K562 (cell line): ENCODE data around the gene STUB1. TPM values are rescaled to one million over a fixed set of nuclear protein-coding genes. Genes with fewer than 3 reads are reported as not detected.

Source experiments
- ETV1 ChIP-seq: fragments of 450-650 bp; conservative IDR thresholded peaks from 2 replicates; pipeline ENCODE4 v1.6.1; 2016; ENCODE audit warnings: missing genetic modification characterization, control low read depth, low read depth, missing compliant biosample characterization
- EZH2 ChIP-seq: IDR thresholded peaks from 2 replicates; pipeline ENCODE4 v1.6.1; 2012; ENCODE audit warnings: low read depth, mild to moderate bottlenecking, inconsistent platforms, low read length, borderline replicate concordance
- HNRNPLL ChIP-seq: fragments of 200-400 bp; formaldehyde crosslinking; IDR thresholded peaks from 2 replicates; pipeline ENCODE4 v1.6.1; 2017; ENCODE audit warnings: low read length, low read depth, mild to moderate bottlenecking; ENCODE audit not compliant: poor library complexity, severe bottlenecking
- IFI16 ChIP-seq: fragments of 250-450 bp; sonication (Bioruptor Pico); IDR thresholded peaks from 2 replicates; pipeline ENCODE4 v2.1.2; 2022; ENCODE audit warnings: mild to moderate bottlenecking, inconsistent platforms
- ILK ChIP-seq: fragments of 450-650 bp; IDR thresholded peaks from 2 replicates; pipeline ENCODE4 v1.6.1; 2016; ENCODE audit warnings: missing genetic modification characterization, low read depth, mild to moderate bottlenecking, missing compliant biosample characterization, moderate library complexity, borderline replicate concordance
- JUNB ChIP-seq: fragments of 450-650 bp; formaldehyde crosslinking; conservative IDR thresholded peaks from 2 replicates; pipeline ENCODE4 v1.4.0; 2020; ENCODE audit warnings: mild to moderate bottlenecking
- LARP7 ChIP-seq: fragments of 450-650 bp; IDR thresholded peaks from 2 replicates; pipeline ENCODE4 v1.6.1; 2016
- PHF8 ChIP-seq: fragments of 200-600 bp; sonication (generic); IDR thresholded peaks from 2 replicates; pipeline ENCODE4 v1.6.1; 2012; ENCODE audit warnings: mixed run types, mild to moderate bottlenecking, inconsistent platforms, low read length, moderate library complexity, borderline replicate concordance
- SMAD1 ChIP-seq: fragments of 150-350 bp; IDR thresholded peaks from 2 replicates; pipeline ENCODE4 v1.6.1; 2014; ENCODE audit warnings: low read length, low read depth; ENCODE audit not compliant: partially characterized antibody
- TBL1XR1 ChIP-seq, 2 experiments: IDR thresholded peaks; 2 replicates each; pipeline ENCODE4 v1.6.1; 2012; ENCODE audit warnings: improper control_type of control experiment in 2 of 2, low read length in 2 of 2, mild to moderate bottlenecking in 1 of 2
- ZFX ChIP-seq: sonication (generic); formaldehyde crosslinking; IDR thresholded peaks from 2 replicates; pipeline ENCODE4 v1.8.0; 2022; ENCODE audit warnings: mild to moderate bottlenecking, missing genetic modification reagents, moderate library complexity
- ZKSCAN1 ChIP-seq: fragments of 150-350 bp; IDR thresholded peaks from 2 replicates; pipeline ENCODE4 v1.6.1; 2016; ENCODE audit warnings: low read depth, low read length
- ZNF121 ChIP-seq: sonication (generic); formaldehyde crosslinking; conservative IDR thresholded peaks from 2 replicates; pipeline ENCODE4 v1.8.0; 2022; ENCODE audit warnings: missing genetic modification reagents
- polyA plus RNA-seq, 8 experiments: library from polyadenylated mRNA; depleted of rRNA in 4 of 8; stranded (reverse) in 5 of 8; unstranded in 3 of 8; fragments of >200 nt; fragmentation: Nextera tagmentation in 2 of 8; fragmentation: Illumina TruSeq in 1 of 8; extraction: Ambion mirVana in 2 of 8; extraction: Trizol in 1 of 8; gene quantifications; 2 replicates each; pipeline versions ENCODE4 v1.2.1 to v1.2.3, GENCODE V29; 2011 to 2014; ENCODE audit warnings: inconsistent platforms in 1 of 8, missing spikeins in 1 of 8
- total RNA-seq, 7 experiments: library from RNA; depleted of rRNA in 6 of 7; stranded (reverse); fragments of >200 nt in 6 of 7; fragmentation: Illumina TruSeq in 2 of 7; extraction: Trizol in 2 of 7; gene quantifications; 2 replicates each; pipeline versions ENCODE4 v1.2.1 to v1.2.3, GENCODE V29; 2011 to 2021; ENCODE audit warnings: low replicate concordance in 1 of 7
- TF ChIP-seq, protein P1 (sequence below): fragments of 250-450 bp; sonication (Bioruptor Pico); IDR thresholded peaks from 2 replicates; pipeline ENCODE4 v1.4.0; 2020; ENCODE audit warnings: mild to moderate bottlenecking, moderate library complexity, borderline replicate concordance
- TF ChIP-seq, protein P2 (sequence below): fragments of 450-650 bp; IDR thresholded peaks from 2 replicates; pipeline ENCODE4 v1.6.1; 2018; ENCODE audit warnings: mild to moderate bottlenecking, low read depth; ENCODE audit not compliant: partially characterized antibody
- TF ChIP-seq, protein P3 (sequence below): IDR thresholded peaks from 2 replicates; pipeline ENCODE4 v1.6.1; 2016; ENCODE audit warnings: missing genetic modification characterization, missing compliant biosample characterization
- TF ChIP-seq, protein P4 (sequence below): fragments of 250-450 bp; sonication (Bioruptor Pico); IDR thresholded peaks from 2 replicates; pipeline ENCODE4 v1.5.0; 2020; ENCODE audit warnings: mild to moderate bottlenecking, borderline replicate concordance

STUB1 gene
- total and polyA plus RNA-seq, 9 of the 15 experiments (the other 6 are each of a cell fraction or from before 2014, with no cell fraction given), result 10.6 to 251 (median 152) TPM

DNA sequence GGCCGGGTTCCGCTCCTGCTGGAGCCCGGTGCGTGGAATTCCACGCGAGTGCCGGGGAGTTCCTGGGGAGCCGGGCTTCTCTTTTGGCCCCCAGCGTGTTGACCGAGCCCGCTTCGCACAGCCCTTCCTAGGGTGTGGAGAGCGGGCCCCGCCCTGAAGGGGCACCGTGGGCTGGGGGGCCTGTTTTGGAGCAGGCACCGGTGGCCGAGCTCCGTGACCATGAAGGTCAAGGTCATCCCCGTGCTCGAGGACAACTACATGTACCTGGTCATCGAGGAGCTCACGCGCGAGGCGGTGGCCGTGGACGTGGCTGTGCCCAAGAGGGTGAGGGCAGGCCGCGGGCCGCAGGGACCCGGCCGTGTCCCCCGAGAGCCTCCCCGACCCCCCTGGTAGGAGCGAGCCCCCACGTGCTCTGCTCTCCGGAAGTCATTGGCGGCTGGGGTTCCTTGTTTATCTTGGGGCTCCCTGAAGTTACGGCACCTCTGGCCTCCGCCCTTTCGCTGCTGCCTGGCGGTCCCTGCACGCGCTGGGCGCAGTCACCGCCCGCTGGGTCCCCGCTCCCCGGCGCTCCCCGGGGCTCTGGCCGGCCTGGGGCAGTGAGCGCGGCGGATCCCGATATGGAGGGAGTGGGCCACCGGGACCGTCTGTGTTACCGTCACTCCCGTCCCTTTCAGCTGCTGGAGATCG lies 47.2 kb downstream of the STUB1 start (continued):
- no peak for TF ChIP-seq LARP7
- peak; percentile 50; the same call in 1 of the 2 replicates for TF ChIP-seq PHF8
- no peak for TF ChIP-seq JUNB
- no peak for TF ChIP-seq IFI16 (CRISPR knock-in tag)
- TF ChIP-seq, protein P1, sequence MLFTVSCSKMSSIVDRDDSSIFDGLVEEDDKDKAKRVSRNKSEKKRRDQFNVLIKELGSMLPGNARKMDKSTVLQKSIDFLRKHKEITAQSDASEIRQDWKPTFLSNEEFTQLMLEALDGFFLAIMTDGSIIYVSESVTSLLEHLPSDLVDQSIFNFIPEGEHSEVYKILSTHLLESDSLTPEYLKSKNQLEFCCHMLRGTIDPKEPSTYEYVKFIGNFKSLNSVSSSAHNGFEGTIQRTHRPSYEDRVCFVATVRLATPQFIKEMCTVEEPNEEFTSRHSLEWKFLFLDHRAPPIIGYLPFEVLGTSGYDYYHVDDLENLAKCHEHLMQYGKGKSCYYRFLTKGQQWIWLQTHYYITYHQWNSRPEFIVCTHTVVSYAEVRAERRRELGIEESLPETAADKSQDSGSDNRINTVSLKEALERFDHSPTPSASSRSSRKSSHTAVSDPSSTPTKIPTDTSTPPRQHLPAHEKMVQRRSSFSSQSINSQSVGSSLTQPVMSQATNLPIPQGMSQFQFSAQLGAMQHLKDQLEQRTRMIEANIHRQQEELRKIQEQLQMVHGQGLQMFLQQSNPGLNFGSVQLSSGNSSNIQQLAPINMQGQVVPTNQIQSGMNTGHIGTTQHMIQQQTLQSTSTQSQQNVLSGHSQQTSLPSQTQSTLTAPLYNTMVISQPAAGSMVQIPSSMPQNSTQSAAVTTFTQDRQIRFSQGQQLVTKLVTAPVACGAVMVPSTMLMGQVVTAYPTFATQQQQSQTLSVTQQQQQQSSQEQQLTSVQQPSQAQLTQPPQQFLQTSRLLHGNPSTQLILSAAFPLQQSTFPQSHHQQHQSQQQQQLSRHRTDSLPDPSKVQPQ, result no peak
- no peak for TF ChIP-seq ZKSCAN1
- peak; percentile 40; the same call in 1 of the 2 replicates for TF ChIP-seq ETV1 (tag)
- TF ChIP-seq, protein P2, sequence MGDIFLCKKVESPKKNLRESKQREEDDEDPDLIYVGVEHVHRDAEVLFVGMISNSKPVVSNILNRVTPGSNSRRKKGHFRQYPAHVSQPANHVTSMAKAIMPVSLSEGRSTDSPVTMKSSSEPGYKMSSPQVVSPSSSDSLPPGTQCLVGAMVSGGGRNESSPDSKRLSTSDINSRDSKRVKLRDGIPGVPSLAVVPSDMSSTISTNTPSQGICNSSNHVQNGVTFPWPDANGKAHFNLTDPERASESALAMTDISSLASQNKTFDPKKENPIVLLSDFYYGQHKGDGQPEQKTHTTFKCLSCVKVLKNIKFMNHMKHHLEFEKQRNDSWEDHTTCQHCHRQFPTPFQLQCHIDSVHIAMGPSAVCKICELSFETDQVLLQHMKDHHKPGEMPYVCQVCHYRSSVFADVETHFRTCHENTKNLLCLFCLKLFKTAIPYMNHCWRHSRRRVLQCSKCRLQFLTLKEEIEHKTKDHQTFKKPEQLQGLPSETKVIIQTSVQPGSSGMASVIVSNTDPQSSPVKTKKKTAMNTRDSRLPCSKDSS, result no peak
- no peak for TF ChIP-seq TBL1XR1 (IDR thresholded peaks at IDR 0.05; ENCODE audit: low read length in 2 of 2)
- no peak for TF ChIP-seq ZNF121
- no peak for TF ChIP-seq EZH2
- TF ChIP-seq ZFX (CRISPR knock-in tag), result peak; percentile 50
- TF ChIP-seq SMAD1, result no peak
- TF ChIP-seq, protein P3, sequence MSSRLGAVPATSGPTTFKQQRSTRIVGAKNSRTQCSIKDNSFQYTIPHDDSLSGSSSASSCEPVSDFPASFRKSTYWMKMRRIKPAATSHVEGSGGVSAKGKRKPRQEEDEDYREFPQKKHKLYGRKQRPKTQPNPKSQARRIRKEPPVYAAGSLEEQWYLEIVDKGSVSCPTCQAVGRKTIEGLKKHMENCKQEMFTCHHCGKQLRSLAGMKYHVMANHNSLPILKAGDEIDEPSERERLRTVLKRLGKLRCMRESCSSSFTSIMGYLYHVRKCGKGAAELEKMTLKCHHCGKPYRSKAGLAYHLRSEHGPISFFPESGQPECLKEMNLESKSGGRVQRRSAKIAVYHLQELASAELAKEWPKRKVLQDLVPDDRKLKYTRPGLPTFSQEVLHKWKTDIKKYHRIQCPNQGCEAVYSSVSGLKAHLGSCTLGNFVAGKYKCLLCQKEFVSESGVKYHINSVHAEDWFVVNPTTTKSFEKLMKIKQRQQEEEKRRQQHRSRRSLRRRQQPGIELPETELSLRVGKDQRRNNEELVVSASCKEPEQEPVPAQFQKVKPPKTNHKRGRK (tag), result no peak
- TF ChIP-seq ILK (tag), result no peak
- TF ChIP-seq HNRNPLL, result peak; percentile 42
- TF ChIP-seq, protein P4, sequence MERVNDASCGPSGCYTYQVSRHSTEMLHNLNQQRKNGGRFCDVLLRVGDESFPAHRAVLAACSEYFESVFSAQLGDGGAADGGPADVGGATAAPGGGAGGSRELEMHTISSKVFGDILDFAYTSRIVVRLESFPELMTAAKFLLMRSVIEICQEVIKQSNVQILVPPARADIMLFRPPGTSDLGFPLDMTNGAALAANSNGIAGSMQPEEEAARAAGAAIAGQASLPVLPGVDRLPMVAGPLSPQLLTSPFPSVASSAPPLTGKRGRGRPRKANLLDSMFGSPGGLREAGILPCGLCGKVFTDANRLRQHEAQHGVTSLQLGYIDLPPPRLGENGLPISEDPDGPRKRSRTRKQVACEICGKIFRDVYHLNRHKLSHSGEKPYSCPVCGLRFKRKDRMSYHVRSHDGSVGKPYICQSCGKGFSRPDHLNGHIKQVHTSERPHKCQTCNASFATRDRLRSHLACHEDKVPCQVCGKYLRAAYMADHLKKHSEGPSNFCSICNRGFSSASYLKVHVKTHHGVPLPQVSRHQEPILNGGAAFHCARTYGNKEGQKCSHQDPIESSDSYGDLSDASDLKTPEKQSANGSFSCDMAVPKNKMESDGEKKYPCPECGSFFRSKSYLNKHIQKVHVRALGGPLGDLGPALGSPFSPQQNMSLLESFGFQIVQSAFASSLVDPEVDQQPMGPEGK, result no peak
